KMS-11 (cell line): Measurements from ENCODE around the gene GRID2.

Source experiments
- H2AFZ ChIP-seq: fragments of 200-600 bp; sonication (generic); 2 replicates; pipeline ENCODE4 v1.6.1; 2016; ENCODE audit warnings: antibody characterized with exemption, mixed run types, low read depth
- H3K27ac ChIP-seq: fragments of 200-600 bp; sonication (generic); 2 replicates; pipeline ENCODE4 v1.6.1; 2016; ENCODE audit warnings: mild to moderate bottlenecking, mixed run types
- H3K27me3 ChIP-seq: fragments of 200-600 bp; sonication (generic); 2 replicates; pipeline ENCODE4 v1.6.1; 2017; ENCODE audit warnings: mild to moderate bottlenecking, low read depth, mixed run types, moderate library complexity; ENCODE audit not compliant: insufficient read depth
- H3K36me3 ChIP-seq: fragments of 200-600 bp; sonication (generic); 2 replicates; pipeline ENCODE4 v1.6.1; 2017; ENCODE audit warnings: mild to moderate bottlenecking, mixed run types; ENCODE audit not compliant: insufficient read depth
- H3K4me1 ChIP-seq: fragments of 200-600 bp; sonication (generic); 2 replicates; pipeline ENCODE4 v1.6.1; 2016; ENCODE audit warnings: mild to moderate bottlenecking, low read depth, mixed run types; ENCODE audit not compliant: poor library complexity, severe bottlenecking
- H3K4me2 ChIP-seq: fragments of 200-600 bp; sonication (generic); 2 replicates; pipeline ENCODE4 v1.7.0; 2016; ENCODE audit warnings: mild to moderate bottlenecking, mixed run types
- H3K4me3 ChIP-seq: fragments of 200-600 bp; sonication (generic); IDR thresholded peaks from 2 replicates; pipeline ENCODE4 v1.6.1; 2017; ENCODE audit warnings: low read depth, low read length, mixed read lengths; ENCODE audit not compliant: insufficient read depth
- H3K79me2 ChIP-seq: fragments of 200-600 bp; sonication (generic); 2 replicates; pipeline ENCODE4 v1.6.1; 2016; ENCODE audit warnings: low read depth, mixed run types; ENCODE audit not compliant: insufficient read depth
- H3K9ac ChIP-seq: fragments of 200-600 bp; sonication (generic); 2 replicates; pipeline ENCODE4 v1.6.1; 2016; ENCODE audit warnings: mild to moderate bottlenecking, mixed run types
- H4K20me1 ChIP-seq: fragments of 200-600 bp; sonication (generic); 2 replicates; pipeline ENCODE4 v1.6.1; 2016; ENCODE audit warnings: mild to moderate bottlenecking, mixed run types; ENCODE audit not compliant: insufficient read depth
- CTCF ChIP-seq: fragments of 200-600 bp; sonication (generic); conservative IDR thresholded peaks from 2 replicates; pipeline ENCODE4 v1.6.1; 2017; ENCODE audit warnings: low read depth, mild to moderate bottlenecking, antibody characterized with exemption, low read length, moderate library complexity, mixed read lengths

The GRID2 gene

GRCh38 chr4:93437991-93438390 is 1134.2 kb downstream of the GRID2 start:
- Histone ChIP-seq H3K27me3 (no peaks in the 10 kb centered on the region), H4K20me1 (no peaks in the 10 kb centered on the region), H3K79me2 (no peaks in the 10 kb centered on the region), H2AFZ (no peak overlapping the region), H3K27ac (no peak overlapping the region), H3K9ac (no peak overlapping the region), H3K4me3 (no peak overlapping the region), H3K4me1 (no peaks in the 10 kb centered on the region), H3K4me2 (no peak overlapping the region), H3K36me3 (no peaks in the 10 kb centered on the region)
- TF ChIP-seq CTCF = no peak

GRCh38 chr4:93444860-93445259 is 1141.1 kb downstream of the GRID2 start:
- no peak overlapping the region for H3K27ac ChIP-seq
- H3K79me2 ChIP-seq = no peaks in the 10 kb centered on the region
- H3K4me1 ChIP-seq = no peaks in the 10 kb centered on the region
- no peaks in the 10 kb centered on the region for H4K20me1 ChIP-seq
- H3K9ac ChIP-seq = no peak overlapping the region
- no peak overlapping the region for H3K4me2 ChIP-seq
- no peak for TF ChIP-seq CTCF
- H3K36me3 ChIP-seq = no peaks in the 10 kb centered on the region
- no peaks in the 10 kb centered on the region for H3K27me3 ChIP-seq
- H3K4me3 ChIP-seq = no peak overlapping the region
- H2AFZ ChIP-seq = no peak overlapping the region

GRCh38 chr4:93446038-93446437 is 1142.3 kb downstream of the GRID2 start:
- H3K27me3 ChIP-seq = no peaks in the 10 kb centered on the region
- no peaks in the 10 kb centered on the region for H4K20me1 ChIP-seq
- H3K79me2 ChIP-seq = no peaks in the 10 kb centered on the region
- no peak overlapping the region for H3K9ac ChIP-seq
- no peaks in the 10 kb centered on the region for H3K4me1 ChIP-seq
- no peak overlapping the region for H3K27ac ChIP-seq
- no peak for TF ChIP-seq CTCF
- no peak overlapping the region for H3K4me3 ChIP-seq
- no peak overlapping the region for H3K4me2 ChIP-seq
- no peak overlapping the region for H2AFZ ChIP-seq
- H3K36me3 ChIP-seq = no peaks in the 10 kb centered on the region

- Histone ChIP-seq H3K36me3 (no peaks in the 10 kb centered on the region), H4K20me1 (no peaks in the 10 kb centered on the region), H3K9ac (no peak overlapping the region), H3K4me3 (no peak overlapping the region), H3K79me2 (no peaks in the 10 kb centered on the region), H3K4me2 (no peak overlapping the region), H3K27me3 (no peaks in the 10 kb centered on the region), H3K27ac (no peak overlapping the region), H2AFZ (no peak overlapping the region), H3K4me1 (no peaks in the 10 kb centered on the region)
- TF ChIP-seq CTCF = no peak
Measured at GRCh38 chr4:93448691-93449293, 1145.0 kb downstream of the GRID2 start.
